NCI-H146 treated with DMSO at 0.1 percent for 48 hours (cell line): ENCODE results near the gene TLR6.
"Not testable (repeated sequence)": the region's sequence is repeated elsewhere in the genome, so short reads cannot be mapped to it uniquely, and the experiment has no call there.

Experiments
- DNase-seq: peaks from one replicate; lab custom pipeline; 2025; ENCODE audit not compliant: unreplicated experiment; lab: John Stamatoyannopoulos, UW

Gene TLR6

DNA sequence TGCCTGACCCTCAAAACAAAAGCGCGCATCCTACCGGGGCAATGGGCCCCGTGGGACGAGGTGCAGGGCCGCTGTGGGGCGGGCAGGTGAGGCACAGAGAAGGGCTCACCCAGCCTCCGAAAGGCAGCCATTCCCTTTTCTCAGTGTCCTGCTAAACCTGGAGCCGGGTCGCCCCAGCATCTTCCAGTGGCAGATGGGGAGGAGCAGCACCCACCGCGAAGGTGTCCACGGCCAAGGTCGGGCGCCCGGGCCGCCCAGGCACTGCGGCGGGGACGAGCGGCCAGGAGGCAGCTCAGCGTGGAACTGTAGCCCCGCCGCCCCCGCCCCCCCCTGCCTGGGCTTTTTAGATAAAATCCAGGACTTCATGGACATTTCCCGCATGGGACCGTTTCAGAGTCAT lies 32.9 kb downstream of the TLR6 start:
- no peak for DNase-seq

DNA sequence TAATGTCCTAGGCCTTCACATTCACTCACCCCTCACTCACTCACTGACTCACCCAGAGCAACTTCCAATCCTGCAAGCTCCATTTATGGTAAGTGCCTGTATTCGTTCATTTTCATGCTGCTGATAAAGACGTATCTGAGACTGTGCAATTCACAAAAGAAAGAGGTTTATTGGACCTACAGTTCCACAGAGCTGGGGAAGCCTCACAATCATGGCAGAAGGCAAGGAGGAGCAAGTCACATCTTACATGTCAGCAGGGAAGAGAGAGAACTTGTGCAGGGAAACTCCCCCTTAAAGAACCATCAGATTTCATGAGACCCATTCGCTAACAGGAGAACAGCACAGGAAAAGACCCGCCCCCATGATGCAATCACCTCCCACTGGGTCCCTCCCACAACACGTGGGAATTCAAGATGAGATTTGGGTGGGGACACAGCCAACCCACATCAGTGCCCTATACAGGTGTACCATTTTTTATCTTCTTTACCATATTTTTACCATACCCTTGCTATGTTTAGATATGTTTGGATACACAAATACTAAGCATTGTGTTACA lies 33.8 kb downstream of the TLR6 start:
- no peak for DNase-seq

- no peak for DNase-seq
These were observed 34.9 kb downstream of the TLR6 start for GRCh38 chr4:38821739-38822138.

GRCh38 chr4:38820329-38821061 lies 36.1 kb downstream of the TLR6 start:
- no peak for DNase-seq

- DNase-seq = no peak
These were observed 37.0 kb downstream of the TLR6 start for GRCh38 chr4:38819569-38819968.

- DNase-seq = no peak
These were observed 38.1 kb downstream of the TLR6 start for GRCh38 chr4:38818441-38818976.

GRCh38 chr4:38815885-38816782 lies 40.5 kb downstream of the TLR6 start:
- no peak for DNase-seq

- DNase-seq = no peak
These were observed 42.2 kb downstream of the TLR6 start for GRCh38 chr4:38814386-38814785.

GRCh38 chr4:38811297-38811696 lies 45.3 kb downstream of the TLR6 start:
- no peak for DNase-seq

- not testable (repeated sequence) for DNase-seq
These were observed 49.2 kb downstream of the TLR6 start for GRCh38 chr4:38807462-38807861.

GRCh38 chr4:38806251-38806650 lies 50.4 kb downstream of the TLR6 start:
- DNase-seq = not testable (repeated sequence)

DNA sequence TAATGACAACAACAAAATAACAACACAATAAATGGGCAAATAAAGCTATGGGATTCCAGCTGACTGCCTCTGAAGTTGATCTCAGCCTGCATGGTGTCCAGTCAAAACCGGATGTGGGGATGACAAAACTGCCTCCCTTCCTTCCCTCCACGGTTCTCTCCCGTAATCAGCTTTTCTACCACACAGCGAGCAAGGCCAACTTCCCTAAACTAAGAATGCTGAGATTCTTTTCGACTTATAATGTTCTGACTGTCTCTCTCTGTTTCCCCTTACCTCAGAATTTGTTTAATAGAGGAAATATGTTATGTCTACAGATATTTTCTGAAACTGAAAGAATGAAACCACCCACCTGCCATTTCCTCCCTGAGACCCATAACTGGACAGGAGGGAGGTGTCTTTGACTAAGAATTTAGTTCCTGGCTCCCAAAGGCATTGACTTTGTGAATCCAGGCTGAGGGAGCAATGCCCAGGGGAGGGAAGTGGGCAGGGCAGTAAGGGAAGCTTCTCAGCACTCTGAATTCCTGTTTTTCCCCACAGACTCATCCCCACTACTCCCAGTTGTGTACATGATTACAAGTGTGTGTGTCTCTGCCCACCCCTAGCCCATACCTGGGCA lies 51.0 kb downstream of the TLR6 start:
- no peak for DNase-seq

DNA sequence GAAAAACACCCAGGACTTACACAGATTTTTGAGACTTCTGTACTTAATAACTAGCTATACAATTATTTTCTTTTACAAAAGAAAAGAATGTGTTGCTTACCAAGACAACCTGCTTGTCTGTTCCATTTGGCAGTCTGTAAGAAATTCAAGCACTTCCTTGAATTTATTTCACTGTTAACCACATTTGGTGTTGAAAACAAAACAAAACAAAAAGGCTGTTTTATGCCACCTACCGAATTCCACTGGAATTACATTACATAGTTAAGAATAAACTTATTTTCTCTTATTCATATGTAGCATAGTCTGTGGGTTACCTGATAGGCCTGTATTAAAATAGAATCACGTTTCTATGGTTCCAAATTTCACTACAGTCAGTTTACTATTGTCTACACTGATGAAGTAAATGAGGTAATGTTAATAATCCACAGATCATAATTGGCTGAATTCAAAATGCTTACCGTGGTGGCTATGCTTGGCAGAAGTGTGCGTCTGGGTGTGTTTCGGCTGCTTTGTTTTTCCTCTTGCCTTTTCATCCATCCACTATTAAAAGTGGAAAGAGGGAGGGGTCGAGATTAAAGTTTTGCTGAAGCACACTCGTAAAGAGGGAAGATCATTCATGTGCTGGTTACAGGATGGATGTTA lies 51.8 kb downstream of the TLR6 start, which contains the start of gene TLR1:
TSS of gene TLR1 (minus strand) at position 138 of the 642 bp plus-strand sequence. CDS start 5,960 bp downstream, outside the sequence.
- no peak for DNase-seq

- DNase-seq = no peak
These were observed 52.6 kb downstream of the TLR6 start for GRCh38 chr4:38803833-38804653.

GRCh38 chr4:38802561-38803355 lies 53.9 kb downstream of the TLR6 start:
- DNase-seq = no peak

GRCh38 chr4:38800961-38801450 lies 55.6 kb downstream of the TLR6 start:
- no peak for DNase-seq

GRCh38 chr4:38800366-38800765 lies 56.3 kb downstream of the TLR6 start:
- DNase-seq = no peak

- no peak for DNase-seq
These were observed 61.5 kb downstream of the TLR6 start for GRCh38 chr4:38795087-38795486.

DNA sequence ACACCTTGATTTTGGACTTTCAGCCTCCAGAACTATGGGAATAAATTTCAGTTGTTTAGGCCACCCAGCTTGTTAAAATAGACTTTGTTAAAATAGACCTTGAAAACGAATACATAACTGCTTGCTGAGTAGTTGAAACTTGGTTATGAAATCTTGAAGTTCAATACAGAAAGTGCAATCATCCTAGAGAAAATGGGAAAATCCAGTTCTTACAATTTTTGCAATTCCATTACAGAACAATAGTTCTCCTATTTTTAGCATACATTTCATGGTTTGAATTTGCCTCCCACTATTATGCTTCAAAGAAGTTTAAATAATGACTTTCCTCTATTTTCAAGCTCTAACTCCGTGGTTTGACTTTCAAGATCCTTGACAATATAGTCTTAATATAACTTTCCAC lies 62.6 kb downstream of the TLR6 start:
- no peak for DNase-seq
